NT2/D1 (cell line): ENCODE results near the gene PRADC1.

ENCODE experiments used
- YY1 ChIP-seq: IDR thresholded peaks from 2 replicates; pipeline ENCODE4 v1.6.1; 2011; ENCODE audit not compliant: insufficient read length, insufficient read depth
- ZNF274 ChIP-seq: IDR thresholded peaks from 2 replicates; pipeline ENCODE4 v1.6.1; 2011; ENCODE audit warnings: mild to moderate bottlenecking, low read depth, low read length

- TF ChIP-seq ZNF274 (no peak), YY1 (no peak)
Observed at GRCh38 chr2:73227086-73227485, 6.0 kb downstream of the PRADC1 start.
